Neural progenitor cell (in vitro differentiated cells): ENCODE measurements around the gene PTPRCAP. TPM values are rescaled to one million over a fixed set of nuclear protein-coding genes. Genes with fewer than 3 reads are reported as not detected.

Experiments used
- DNase-seq: peaks from one replicate; pipeline ENCODE4 v3.0.0-alpha.2; 2016; ENCODE audit warnings: low spot score
- H2AFZ ChIP-seq: fragments of 200-600 bp; sonication (generic); replicated peaks from 2 replicates; pipeline ENCODE4 v1.6.1; 2016; ENCODE audit warnings: antibody characterized with exemption
- H3F3A ChIP-seq: fragments of 200-600 bp; sonication (generic); 2 replicates; pipeline ENCODE4 v1.6.1; 2016; ENCODE audit warnings: antibody characterized with exemption, low read depth
- H3K27ac ChIP-seq: fragments of 200-600 bp; sonication (generic); 2 replicates; pipeline ENCODE4 v1.5.1; 2016; ENCODE audit warnings: mild to moderate bottlenecking
- H3K27me3 ChIP-seq: fragments of 200-600 bp; sonication (generic); 2 replicates; pipeline ENCODE4 v1.6.1; 2016; ENCODE audit warnings: mild to moderate bottlenecking, moderate library complexity
- H3K36me3 ChIP-seq: fragments of 200-600 bp; sonication (generic); 2 replicates; pipeline ENCODE4 v1.5.1; 2016
- H3K4me1 ChIP-seq: fragments of 200-600 bp; sonication (generic); 2 replicates; pipeline ENCODE4 v1.6.1; 2016; ENCODE audit warnings: mixed run types
- H3K4me2 ChIP-seq: fragments of 200-600 bp; sonication (generic); 2 replicates; pipeline ENCODE4 v1.6.1; 2016
- H3K4me3 ChIP-seq: fragments of 200-600 bp; sonication (generic); 2 replicates; pipeline ENCODE4 v1.5.1; 2016
- H3K79me2 ChIP-seq: fragments of 200-600 bp; sonication (generic); 2 replicates; pipeline ENCODE4 v1.6.1; 2016; ENCODE audit warnings: low read depth
- H3K9ac ChIP-seq: fragments of 200-600 bp; sonication (generic); 2 replicates; pipeline ENCODE4 v1.6.1; 2016
- H3K9me3 ChIP-seq: fragments of 200-600 bp; sonication (generic); 2 replicates; pipeline ENCODE4 v1.5.1; 2016; ENCODE audit warnings: low read depth
- H4K20me1 ChIP-seq: fragments of 200-600 bp; sonication (generic); 2 replicates; pipeline ENCODE4 v1.6.1; 2016; ENCODE audit warnings: low read depth
- H3K27ac Mint-ChIP-seq: 3 replicates; pipeline ENCODE4 v1.8.0; 2021; ENCODE audit warnings: mixed read lengths
- H3K27me3 Mint-ChIP-seq: 2 replicates; pipeline ENCODE4 v1.8.0; 2022; ENCODE audit warnings: low read depth, mild to moderate bottlenecking, inconsistent platforms, moderate library complexity, mixed read lengths; ENCODE audit not compliant: insufficient read depth
- H3K36me3 Mint-ChIP-seq: 3 replicates; pipeline ENCODE4 v1.8.0; 2021; ENCODE audit warnings: mixed read lengths
- H3K4me1 Mint-ChIP-seq: 3 replicates; pipeline ENCODE4 v1.8.0; 2021; ENCODE audit warnings: mixed read lengths
- H3K4me3 Mint-ChIP-seq: 3 replicates; pipeline ENCODE4 v1.8.0; 2021; ENCODE audit warnings: mild to moderate bottlenecking, moderate library complexity, mixed read lengths
- H3K9me3 Mint-ChIP-seq: 3 replicates; pipeline ENCODE4 v1.8.0; 2020; ENCODE audit warnings: mixed read lengths
- CTCF ChIP-seq: fragments of 200-600 bp; sonication (generic); IDR thresholded peaks from 2 replicates; pipeline ENCODE4 v1.5.1; 2017; ENCODE audit warnings: antibody characterized with exemption, mild to moderate bottlenecking
- EZH2 ChIP-seq: fragments of 200-600 bp; sonication (generic); IDR thresholded peaks from 2 replicates; pipeline ENCODE4 v1.6.1; 2017; ENCODE audit warnings: antibody characterized with exemption, mild to moderate bottlenecking, moderate library complexity
- EZH2phosphoT487 ChIP-seq: fragments of 200-600 bp; sonication (generic); IDR thresholded peaks from 2 replicates; pipeline ENCODE4 v1.6.1; 2017; ENCODE audit warnings: antibody characterized with exemption
- total RNA-seq: library from RNA; depleted of rRNA; stranded (reverse); fragments of >200 nt; gene quantifications from 2 replicates; pipeline ENCODE4 v1.2.3, GENCODE V29; 2015; ENCODE audit warnings: low replicate concordance

PTPRCAP gene
- total RNA-seq, 1 donor from 2014 or later = not detected

GRCh38 chr11:67392183-67392715 lies 45.2 kb downstream of the PTPRCAP start:
- H3K4me1 ChIP-seq = peaks cover 4% of the 10 kb centered on the region
- peak overlapping the region; percentile 92 for H3K4me3 Mint-ChIP-seq
- no peak overlapping the region for H3K27ac ChIP-seq
- H3K4me2 ChIP-seq = peak overlapping the region; percentile 93
- peaks cover 6% of the 10 kb centered on the region for H3K36me3 Mint-ChIP-seq
- no peaks in the 10 kb centered on the region for H3K27me3 Mint-ChIP-seq
- H3F3A ChIP-seq = peaks cover 10% of the 10 kb centered on the region
- DNase-seq = peak; percentile 44
- peaks cover 24% of the 10 kb centered on the region for H3K79me2 ChIP-seq
- no peak overlapping the region for H2AFZ ChIP-seq
- H3K36me3 ChIP-seq = no peaks in the 10 kb centered on the region
- H3K27me3 ChIP-seq = no peaks in the 10 kb centered on the region
- H3K9me3 ChIP-seq = no peaks in the 10 kb centered on the region
- H3K4me3 ChIP-seq = peak overlapping the region; percentile 53
- H3K9me3 Mint-ChIP-seq = no peaks in the 10 kb centered on the region
- H3K9ac ChIP-seq = peak overlapping the region; percentile 70
- TF ChIP-seq EZH2phosphoT487 (no peak), CTCF (peak; percentile 11), EZH2 (no peak)
- H3K4me1 Mint-ChIP-seq = peaks cover 26% of the 10 kb centered on the region
- peaks cover 9% of the 10 kb centered on the region for H4K20me1 ChIP-seq
- H3K27ac Mint-ChIP-seq = peak overlapping the region; percentile 85

GRCh38 chr11:67391304-67392182 lies 45.9 kb downstream of the PTPRCAP start, which contains the start of gene RAD9A:
RAD9A (plus strand) TSS chr11:67391986; CDS start chr11:67392045, 59 bp downstream.
- peaks cover 2% of the 10 kb centered on the region for H3K27me3 Mint-ChIP-seq
- TF ChIP-seq EZH2 = peak; percentile 50
- no peak for TF ChIP-seq EZH2phosphoT487
- no peak for TF ChIP-seq CTCF

GRCh38 chr11:67390947-67391303 lies 46.6 kb downstream of the PTPRCAP start:
- no peak overlapping the region for H2AFZ ChIP-seq
- H3K27me3 Mint-ChIP-seq = peaks cover 2% of the 10 kb centered on the region
- H3F3A ChIP-seq = peaks cover 10% of the 10 kb centered on the region
- peak overlapping the region; percentile 93 for H3K4me2 ChIP-seq
- H3K4me3 ChIP-seq = peak overlapping the region; percentile 53
- no peaks in the 10 kb centered on the region for H3K36me3 ChIP-seq
- peaks cover 24% of the 10 kb centered on the region for H3K79me2 ChIP-seq
- H3K4me1 ChIP-seq = peaks cover 4% of the 10 kb centered on the region
- H3K36me3 Mint-ChIP-seq = no peaks in the 10 kb centered on the region
- H3K9me3 Mint-ChIP-seq = no peaks in the 10 kb centered on the region
- H3K27me3 ChIP-seq = no peaks in the 10 kb centered on the region
- no peak overlapping the region for H3K27ac ChIP-seq
- peaks cover 29% of the 10 kb centered on the region for H3K4me1 Mint-ChIP-seq
- H3K9me3 ChIP-seq = no peaks in the 10 kb centered on the region
- no peak for DNase-seq
- no peak overlapping the region for H3K27ac Mint-ChIP-seq
- no peak for TF ChIP-seq EZH2phosphoT487
- no peak for TF ChIP-seq CTCF
- no peak for TF ChIP-seq EZH2
- peaks cover 9% of the 10 kb centered on the region for H4K20me1 ChIP-seq
- peak overlapping the region; percentile 92 for H3K4me3 Mint-ChIP-seq
- H3K9ac ChIP-seq = peak overlapping the region; percentile 68

More at GRCh38 chr11:67391304-67392182, 45.9 kb downstream of the PTPRCAP start, which contains the start of gene RAD9A:
- H3K4me1 ChIP-seq = peaks cover 4% of the 10 kb centered on the region
- peak within 1 kb of the TSS; percentile 53 for H3K4me3 ChIP-seq
- H3K9ac ChIP-seq = peak within 1 kb of the TSS; percentile 70
- H3K4me2 ChIP-seq = peak within 1 kb of the TSS; percentile 93
- Mint-ChIP-seq H3K4me1 (peaks cover 29% of the 10 kb centered on the region), H3K36me3 (peaks cover 2% of the 10 kb centered on the region), H3K4me3 (peak within 1 kb of the TSS; percentile 92), H3K9me3 (no peaks in the 10 kb centered on the region), H3K27ac (peak within 1 kb of the TSS; percentile 85)
- peaks cover 9% of the 10 kb centered on the region for H4K20me1 ChIP-seq
- peak within 1 kb of the TSS; percentile 32 for H3K27ac ChIP-seq
- peaks cover 10% of the 10 kb centered on the region for H3F3A ChIP-seq
- peak; percentile 99 for DNase-seq
- H3K9me3 ChIP-seq = no peaks in the 10 kb centered on the region
- H3K36me3 ChIP-seq = no peaks in the 10 kb centered on the region
- H3K79me2 ChIP-seq = peaks cover 24% of the 10 kb centered on the region
- peak within 1 kb of the TSS; percentile 52 for H2AFZ ChIP-seq
- H3K27me3 ChIP-seq = no peaks in the 10 kb centered on the region
